ENCODE results near the gene RAPH1. TPM values are rescaled to one million over a fixed set of nuclear protein-coding genes. Genes with fewer than 3 reads are reported as not detected.
"Not testable (repeated sequence)": the region's sequence is repeated elsewhere in the genome, so short reads cannot be mapped to it uniquely, and the experiment has no call there.

RAPH1 gene
- total and polyA plus RNA-seq, 2 experiments from 2014 or later: 5.0 to 36.2 TPM

- TF ChIP-seq ZNF462 (CRISPR knock-in tag; IDR thresholded peaks at IDR 0.05) (no peak), EZH2 (IDR thresholded peaks at IDR 0.05; ENCODE audit: low read depth, unreplicated experiment) (no peak), ZNF331 (CRISPR knock-in tag; IDR thresholded peaks at IDR 0.05; ENCODE audit: low read depth) (no peak), CTCF (conservative IDR thresholded peaks at IDR 0.05; ENCODE audit: low read depth in 2 of 2) (no peak)
Observed at GRCh38 chr2:203510256-203510940, 24.7 kb downstream of the RAPH1 start (continued).

- ATAC-seq; H3F3A ChIP-seq (replicated peaks; ENCODE audit: low read depth); DNase-seq (ENCODE audit: low spot score); H4K20me1 ChIP-seq (replicated peaks; ENCODE audit: insufficient read depth); H3K9me2 ChIP-seq (ENCODE audit: insufficient read depth); H3K4me2 ChIP-seq; H3K27me3 Mint-ChIP-seq (ENCODE audit: insufficient read depth, low read depth, poor library complexity); H3K4me3 ChIP-seq; H3K4me3 Mint-ChIP-seq; H3K4me1 Mint-ChIP-seq; H3K27ac ChIP-seq (ENCODE audit: low read depth); H3K27me3 ChIP-seq (ENCODE audit: insufficient read depth); H3K27ac Mint-ChIP-seq; H3K4me1 ChIP-seq (ENCODE audit: insufficient read depth); H2AFZ ChIP-seq: not testable (repeated sequence)
- Mint-ChIP-seq H3K9me3 (peaks cover 26% of the 10 kb centered on the region), H3K36me3 (ENCODE audit: low read depth) (peaks cover 47% of the 10 kb centered on the region)
- H3K36me3 ChIP-seq (ENCODE audit: insufficient read depth): peaks cover 11% of the 10 kb centered on the region
- peaks cover 91% of the 10 kb centered on the region for H3K79me2 ChIP-seq (replicated peaks; ENCODE audit: insufficient read depth)
Observed at GRCh38 chr2:203503460-203503859, 31.6 kb downstream of the RAPH1 start.

Measured in GM23338 (cell line).